SU-DHL-6 (cell line): ENCODE measurements around the gene NHLRC4.

ENCODE experiments used
- H2AFZ ChIP-seq: fragments of 200-600 bp; sonication (generic); 2 replicates; pipeline ENCODE4 v1.6.1; 2014; ENCODE audit warnings: low read depth, mild to moderate bottlenecking, moderate library complexity, mixed read lengths, antibody characterized with exemption, low read length; ENCODE audit not compliant: severe bottlenecking
- H3F3A ChIP-seq: fragments of 200-600 bp; shearing (Covaris generic); 2 replicates; pipeline ENCODE4 v1.6.0; 2016; ENCODE audit warnings: antibody characterized with exemption, mild to moderate bottlenecking; ENCODE audit not compliant: insufficient read depth
- H3K27ac ChIP-seq: fragments of 200-600 bp; sonication (generic); 2 replicates; pipeline ENCODE4 v1.5.1; 2016; ENCODE audit warnings: low read depth, mild to moderate bottlenecking, low read length, moderate library complexity, mixed read lengths
- H3K27me3 ChIP-seq: fragments of 200-600 bp; sonication (generic), shearing (Covaris generic); 2 replicates; pipeline ENCODE4 v1.6.0; 2014; ENCODE audit warnings: mild to moderate bottlenecking, low read length
- H3K36me3 ChIP-seq: fragments of 200-600 bp; sonication (generic); 2 replicates; pipeline ENCODE4 v1.6.1; 2014; ENCODE audit warnings: mild to moderate bottlenecking, low read length, mixed read lengths
- H3K4me2 ChIP-seq: fragments of 300-600, 200-600 bp; shearing (Covaris generic), sonication (generic); 2 replicates; pipeline ENCODE4 v1.6.0; 2014; ENCODE audit warnings: low read length, low read depth, mild to moderate bottlenecking; ENCODE audit not compliant: poor library complexity, severe bottlenecking
- H3K4me3 ChIP-seq: fragments of 200-600 bp; sonication (generic); 2 replicates; pipeline ENCODE4 v1.5.1; 2014; ENCODE audit warnings: antibody characterized with exemption, low read length, mild to moderate bottlenecking, mixed read lengths; ENCODE audit not compliant: insufficient read depth, poor library complexity, severe bottlenecking
- H3K79me2 ChIP-seq: fragments of 200-600 bp; sonication (generic); 2 replicates; pipeline ENCODE4 v1.6.1; 2014; ENCODE audit warnings: mild to moderate bottlenecking, low read length, moderate library complexity; ENCODE audit not compliant: insufficient read depth
- H3K9ac ChIP-seq: fragments of 200-600 bp; sonication (generic); 2 replicates; pipeline ENCODE4 v1.7.0; 2014; ENCODE audit warnings: mild to moderate bottlenecking, low read length
- H3K9me2 ChIP-seq: fragments of 200-600 bp; sonication (generic); replicated peaks from 2 replicates; pipeline ENCODE4 v1.6.1; 2014; ENCODE audit warnings: low read length; ENCODE audit not compliant: insufficient read depth
- H3K9me3 ChIP-seq: fragments of 200-600 bp; sonication (generic); 2 replicates; pipeline ENCODE4 v1.6.1; 2014; ENCODE audit warnings: low read length, mixed read lengths; ENCODE audit not compliant: insufficient read depth
- H4K20me1 ChIP-seq: fragments of 200-600 bp; sonication (generic); 2 replicates; pipeline ENCODE4 v1.6.1; 2014; ENCODE audit warnings: low read depth, mild to moderate bottlenecking, antibody characterized with exemption, low read length, moderate library complexity, mixed read lengths
- CTCF ChIP-seq: fragments of 200-600 bp; sonication (generic); IDR thresholded peaks from one replicate; pipeline ENCODE4 v1.5.1; 2017; ENCODE audit warnings: antibody characterized with exemption, mild to moderate bottlenecking, low read length, moderate library complexity; ENCODE audit not compliant: insufficient read depth, poor library complexity, severe bottlenecking
- EZH2phosphoT487 ChIP-seq: fragments of 200-600 bp; sonication (generic), shearing (Covaris generic); conservative IDR thresholded peaks from 2 replicates; pipeline ENCODE4 v1.6.1; 2018; ENCODE audit warnings: mild to moderate bottlenecking, antibody characterized with exemption, low read length, moderate library complexity, mixed read lengths

NHLRC4 gene

GRCh38 chr16:563072-563644 lies 3.6 kb upstream of the NHLRC4 start:
- Histone ChIP-seq H3K79me2 (no peaks in the 10 kb centered on the region), H3K27ac (no peak overlapping the region), H4K20me1 (no peaks in the 10 kb centered on the region), H3K4me3 (no peak overlapping the region), H3K9me2 (no peaks in the 10 kb centered on the region), H3K4me2 (no peak overlapping the region), H3K27me3 (no peaks in the 10 kb centered on the region), H3K9me3 (no peaks in the 10 kb centered on the region), H3K36me3 (no peaks in the 10 kb centered on the region), H3K9ac (no peak overlapping the region), H2AFZ (no peak overlapping the region), H3F3A (no peaks in the 10 kb centered on the region)
- TF ChIP-seq CTCF (no peak), EZH2phosphoT487 (no peak)

GRCh38 chr16:564690-565418 lies 2.0 kb upstream of the NHLRC4 start:
- no peaks in the 10 kb centered on the region for H3K27me3 ChIP-seq

GRCh38 chr16:565419-566330 lies 1.1 kb upstream of the NHLRC4 start:
- H2AFZ ChIP-seq: no peak overlapping the region
- H3K27ac ChIP-seq: no peak overlapping the region
- no peaks in the 10 kb centered on the region for H3K79me2 ChIP-seq
- H3K4me2 ChIP-seq: no peak overlapping the region
- no peaks in the 10 kb centered on the region for H3K27me3 ChIP-seq
- H3K36me3 ChIP-seq: no peaks in the 10 kb centered on the region
- no peaks in the 10 kb centered on the region for H3F3A ChIP-seq
- no peak overlapping the region for H3K4me3 ChIP-seq
- no peak overlapping the region for H3K9ac ChIP-seq
- H3K9me3 ChIP-seq: no peaks in the 10 kb centered on the region
- no peak for TF ChIP-seq EZH2phosphoT487
- TF ChIP-seq CTCF: no peak
- no peaks in the 10 kb centered on the region for H3K9me2 ChIP-seq
- H4K20me1 ChIP-seq: no peaks in the 10 kb centered on the region

More at GRCh38 chr16:564690-565418, 2.0 kb upstream of the NHLRC4 start:
- Histone ChIP-seq H2AFZ (no peak overlapping the region), H3K9me2 (no peaks in the 10 kb centered on the region), H3K4me3 (no peak overlapping the region), H3K36me3 (no peaks in the 10 kb centered on the region), H3K27ac (no peak overlapping the region), H4K20me1 (no peaks in the 10 kb centered on the region), H3K79me2 (no peaks in the 10 kb centered on the region), H3K4me2 (no peak overlapping the region), H3F3A (no peaks in the 10 kb centered on the region), H3K9me3 (no peaks in the 10 kb centered on the region), H3K9ac (no peak overlapping the region)
- TF ChIP-seq EZH2phosphoT487 (no peak), CTCF (no peak)
